Measurements from ENCODE around the gene KIF16B. TPM values are rescaled to one million over a fixed set of nuclear protein-coding genes. Genes with fewer than 3 reads are reported as not detected.

The KIF16B gene
- total RNA-seq, 1 experiment from 2014 or later: 7.6 TPM

DNA sequence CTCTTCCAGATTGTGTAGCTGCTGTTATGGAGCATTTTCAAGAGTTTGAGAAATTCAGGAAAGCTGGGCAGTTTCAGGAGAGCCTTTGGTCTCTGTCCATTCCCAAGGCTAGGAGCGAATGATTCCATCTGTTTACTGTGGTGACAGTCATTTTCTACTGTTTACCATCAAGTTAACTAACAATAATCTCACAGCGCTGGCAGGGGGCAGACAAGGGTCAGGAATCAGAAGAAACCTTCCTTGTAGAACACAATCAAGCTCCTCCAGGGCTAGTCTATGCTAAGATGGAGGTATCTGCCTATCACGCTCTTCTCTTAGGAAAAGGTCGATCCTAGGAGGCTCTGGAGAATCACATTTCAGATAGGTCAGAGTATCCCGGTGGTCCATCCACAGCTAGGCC, 293.9 kb downstream of the KIF16B start:
- DNase-seq (ENCODE audit: low spot score) (peak; percentile 17), ATAC-seq (peak; percentile 68)
- Mint-ChIP-seq H3K27me3 (ENCODE audit: low read depth) (no peaks in the 10 kb centered on the region), H3K9me3 (peaks cover 5% of the 10 kb centered on the region; the same call in 1 of the 2 replicates), H3K27ac (no peak overlapping the region), H3K4me1 (peaks cover 2% of the 10 kb centered on the region), H3K4me3 (no peak overlapping the region), H3K36me3 (no peaks in the 10 kb centered on the region; the same call in 1 of the 2 replicates)
- ChIA-PET POLR2A (no interaction called here), CTCF (interaction anchor here (1.0 to 1.4 kb wide), 2 partner anchors 137 to 483 kb away, joined by 3 read pairs; no protein-coding TSS in a partner anchor)
- TF ChIP-seq ELF4 (CRISPR knock-in tag; IDR thresholded peaks at IDR 0.05; ENCODE audit: low read depth) (no peak), GTF2I (CRISPR knock-in tag; conservative IDR thresholded peaks at IDR 0.05) (no peak), HMGXB4 (CRISPR knock-in tag; IDR thresholded peaks at IDR 0.05) (no peak), MXD4 (CRISPR knock-in tag; IDR thresholded peaks at IDR 0.05; ENCODE audit: borderline replicate concordance) (no peak), ZSCAN18 (CRISPR knock-in tag; IDR thresholded peaks at IDR 0.05) (no peak), CBFB (CRISPR knock-in tag; IDR thresholded peaks at IDR 0.05; ENCODE audit: low read depth) (no peak), EMX1 (CRISPR knock-in tag; IDR thresholded peaks at IDR 0.05) (no peak), ATF1 (CRISPR knock-in tag; IDR thresholded peaks at IDR 0.05) (no peak), FOXP4 (CRISPR knock-in tag; IDR thresholded peaks at IDR 0.05) (no peak), FOXP1 (CRISPR knock-in tag; IDR thresholded peaks at IDR 0.05; ENCODE audit: borderline replicate concordance) (no peak), HMGA2 (CRISPR knock-in tag; IDR thresholded peaks at IDR 0.05) (no peak), ZNF317 (CRISPR knock-in tag; IDR thresholded peaks at IDR 0.05; ENCODE audit: borderline replicate concordance, low read depth) (no peak), KAT7 (CRISPR knock-in tag; IDR thresholded peaks at IDR 0.05; ENCODE audit: borderline replicate concordance) (no peak)

GRCh38 chr20:16273812-16274555, 299.3 kb downstream of the KIF16B start:
- Mint-ChIP-seq H3K36me3 (no peaks in the 10 kb centered on the region), H3K4me1 (peaks cover 21% of the 10 kb centered on the region), H3K27me3 (ENCODE audit: low read depth) (no peaks in the 10 kb centered on the region), H3K27ac (no peak overlapping the region), H3K9me3 (no peaks in the 10 kb centered on the region), H3K4me3 (no peak overlapping the region)
- POLR2A ChIA-PET: no interaction called here
- CTCF ChIA-PET: no interaction called here
- DNase-seq (ENCODE audit: low spot score) (no peak), ATAC-seq (no peak)
- no peak for TF ChIP-seq FOXK1 (CRISPR knock-in tag; IDR thresholded peaks at IDR 0.05)
- TF ChIP-seq ZNF232 (CRISPR knock-in tag; IDR thresholded peaks at IDR 0.05): no peak
- no peak for TF ChIP-seq TCF7 (CRISPR knock-in tag; IDR thresholded peaks at IDR 0.05; ENCODE audit: low read depth)
- TF ChIP-seq ZNF219 (CRISPR knock-in tag; IDR thresholded peaks at IDR 0.05; ENCODE audit: borderline replicate concordance): no peak
- TF ChIP-seq GRHL2 (CRISPR knock-in tag; IDR thresholded peaks at IDR 0.05; ENCODE audit: insufficient replicate concordance, severe bottlenecking): no peak
- no peak for TF ChIP-seq ZNF121 (CRISPR knock-in tag; IDR thresholded peaks at IDR 0.05)
- TF ChIP-seq GTF2I (CRISPR knock-in tag; conservative IDR thresholded peaks at IDR 0.05): no peak
- TF ChIP-seq, protein P1, sequence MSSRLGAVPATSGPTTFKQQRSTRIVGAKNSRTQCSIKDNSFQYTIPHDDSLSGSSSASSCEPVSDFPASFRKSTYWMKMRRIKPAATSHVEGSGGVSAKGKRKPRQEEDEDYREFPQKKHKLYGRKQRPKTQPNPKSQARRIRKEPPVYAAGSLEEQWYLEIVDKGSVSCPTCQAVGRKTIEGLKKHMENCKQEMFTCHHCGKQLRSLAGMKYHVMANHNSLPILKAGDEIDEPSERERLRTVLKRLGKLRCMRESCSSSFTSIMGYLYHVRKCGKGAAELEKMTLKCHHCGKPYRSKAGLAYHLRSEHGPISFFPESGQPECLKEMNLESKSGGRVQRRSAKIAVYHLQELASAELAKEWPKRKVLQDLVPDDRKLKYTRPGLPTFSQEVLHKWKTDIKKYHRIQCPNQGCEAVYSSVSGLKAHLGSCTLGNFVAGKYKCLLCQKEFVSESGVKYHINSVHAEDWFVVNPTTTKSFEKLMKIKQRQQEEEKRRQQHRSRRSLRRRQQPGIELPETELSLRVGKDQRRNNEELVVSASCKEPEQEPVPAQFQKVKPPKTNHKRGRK (CRISPR knock-in tag; IDR thresholded peaks at IDR 0.05; ENCODE audit: borderline replicate concordance): no peak

All from WTC11 (cell line).